ENCODE measurements around the gene NR1H2. TPM values are rescaled to one million over a fixed set of nuclear protein-coding genes. Genes with fewer than 3 reads are reported as not detected.

NR1H2 gene
- total RNA-seq, 2 experiments from 2014 or later, result 73.9 to 75.6 TPM

- CTCF ChIA-PET, result interaction anchor here (2.9 kb wide), 1 partner anchor 63 kb away, joined by 9 read pairs; no protein-coding TSS in a partner anchor
- Mint-ChIP-seq H3K27ac (no peak overlapping the region), H3K4me1 (ENCODE audit: low read depth) (peaks cover 5% of the 10 kb centered on the region), H3K4me3 (no peak overlapping the region), H3K27me3 (peaks cover 27% of the 10 kb centered on the region), H3K36me3 (peaks cover 2% of the 10 kb centered on the region), H3K9me3 (no peaks in the 10 kb centered on the region)
- POLR2A ChIA-PET, result no interaction called here
- intact Hi-C loops (cut with micrococcal nuclease), result no loop called here
- DNase-seq, result no peak
These were observed 44.6 kb downstream of the NR1H2 start for GRCh38 chr19:50420808-50421207.

- CTCF ChIA-PET, result no interaction called here
- POLR2A ChIA-PET, result no interaction called here
These were observed 46.4 kb downstream of the NR1H2 start for GRCh38 chr19:50422397-50423278.

GRCh38 chr19:50423279-50424113 lies 47.2 kb downstream of the NR1H2 start:
- ChIA-PET POLR2A (no interaction called here), CTCF (interaction anchor here (1.0 kb wide), 1 partner anchor 37 kb away, joined by 3 read pairs; no protein-coding TSS in a partner anchor)
- Mint-ChIP-seq H3K27ac (no peak overlapping the region), H3K27me3 (peaks cover 26% of the 10 kb centered on the region), H3K9me3 (no peaks in the 10 kb centered on the region), H3K4me1 (ENCODE audit: low read depth) (peaks cover 7% of the 10 kb centered on the region), H3K36me3 (peaks cover 2% of the 10 kb centered on the region), H3K4me3 (no peak overlapping the region)
- DNase-seq, result no peak
- intact Hi-C loops (cut with micrococcal nuclease), result no loop called here

More at GRCh38 chr19:50422397-50423278, 46.4 kb downstream of the NR1H2 start:
- Mint-ChIP-seq H3K27ac (no peak overlapping the region), H3K9me3 (no peaks in the 10 kb centered on the region), H3K4me3 (no peak overlapping the region), H3K27me3 (peaks cover 28% of the 10 kb centered on the region), H3K4me1 (ENCODE audit: low read depth) (peaks cover 7% of the 10 kb centered on the region), H3K36me3 (peaks cover 2% of the 10 kb centered on the region)
- DNase-seq, result no peak
- intact Hi-C loops (cut with micrococcal nuclease), result no loop called here

GRCh38 chr19:50425581-50425980 lies 49.3 kb downstream of the NR1H2 start:
- Mint-ChIP-seq H3K9me3 (no peaks in the 10 kb centered on the region), H3K4me1 (ENCODE audit: low read depth) (peaks cover 5% of the 10 kb centered on the region), H3K4me3 (no peak overlapping the region), H3K27ac (no peak overlapping the region), H3K27me3 (peaks cover 22% of the 10 kb centered on the region), H3K36me3 (peaks cover 2% of the 10 kb centered on the region)
- ChIA-PET CTCF (no interaction called here), POLR2A (no interaction called here)
- no peak for DNase-seq
- intact Hi-C loops (cut with micrococcal nuclease), result no loop called here

- DNase-seq, result no peak
- Mint-ChIP-seq H3K36me3 (no peaks in the 10 kb centered on the region), H3K27ac (no peak overlapping the region), H3K27me3 (peaks cover 18% of the 10 kb centered on the region), H3K4me1 (ENCODE audit: low read depth) (peaks cover 16% of the 10 kb centered on the region), H3K4me3 (no peak overlapping the region), H3K9me3 (no peaks in the 10 kb centered on the region)
- ChIA-PET CTCF (interaction anchor here (0.7 kb wide), 1 partner anchor 69 kb away, joined by 3 read pairs; no protein-coding TSS in a partner anchor), POLR2A (no interaction called here)
- intact Hi-C loops (cut with micrococcal nuclease), result no loop called here
These were observed 51.2 kb downstream of the NR1H2 start for GRCh38 chr19:50427318-50427925.

- H3K27ac Mint-ChIP-seq, result no peak overlapping the region
- CTCF ChIA-PET, result no interaction called here
- peak overlapping the region; percentile 41 for H3K4me3 Mint-ChIP-seq
- intact Hi-C loops (cut with micrococcal nuclease), result no loop called here
- H3K4me1 Mint-ChIP-seq (ENCODE audit: low read depth), result peaks cover 16% of the 10 kb centered on the region
- DNase-seq, result peak; percentile 47
- no peaks in the 10 kb centered on the region for H3K36me3 Mint-ChIP-seq
- H3K27me3 Mint-ChIP-seq, result peaks cover 21% of the 10 kb centered on the region
- POLR2A ChIA-PET, result no interaction called here
- no peaks in the 10 kb centered on the region for H3K9me3 Mint-ChIP-seq
These were observed 51.8 kb downstream of the NR1H2 start for GRCh38 chr19:50427997-50428425.

GRCh38 chr19:50428772-50429463 lies 52.7 kb downstream of the NR1H2 start:
- ChIA-PET CTCF (interaction anchor here (1.2 kb wide), 1 partner anchor 31 kb away, joined by 3 read pairs; no protein-coding TSS in a partner anchor), POLR2A (no interaction called here)
- Mint-ChIP-seq H3K4me1 (ENCODE audit: low read depth) (peaks cover 16% of the 10 kb centered on the region), H3K27me3 (peaks cover 23% of the 10 kb centered on the region), H3K4me3 (no peak overlapping the region), H3K27ac (no peak overlapping the region), H3K36me3 (no peaks in the 10 kb centered on the region), H3K9me3 (no peaks in the 10 kb centered on the region)
- intact Hi-C loops (cut with micrococcal nuclease), result no loop called here
- DNase-seq, result no peak

GRCh38 chr19:50430888-50431342 lies 54.7 kb downstream of the NR1H2 start:
- Mint-ChIP-seq H3K4me1 (ENCODE audit: low read depth) (peaks cover 16% of the 10 kb centered on the region), H3K4me3 (peak overlapping the region; percentile 74), H3K27ac (no peak overlapping the region), H3K36me3 (no peaks in the 10 kb centered on the region), H3K9me3 (no peaks in the 10 kb centered on the region), H3K27me3 (peaks cover 24% of the 10 kb centered on the region)
- CTCF ChIA-PET, result interaction anchor here (1.8 to 2.1 kb wide), 2 partner anchors 30 to 74 kb away, joined by 7 to 8 read pairs; no protein-coding TSS in a partner anchor
- POLR2A ChIA-PET, result interaction anchor here (0.6 kb wide), 1 partner anchor 36 kb away, joined by 5 read pairs; no protein-coding TSS in a partner anchor
- intact Hi-C loops (cut with micrococcal nuclease), result no loop called here
- no peak for DNase-seq

GRCh38 chr19:50431343-50432220 lies 55.3 kb downstream of the NR1H2 start:
- Mint-ChIP-seq H3K4me1 (ENCODE audit: low read depth) (peaks cover 16% of the 10 kb centered on the region), H3K4me3 (peak overlapping the region; percentile 74), H3K27me3 (peaks cover 24% of the 10 kb centered on the region), H3K9me3 (no peaks in the 10 kb centered on the region), H3K36me3 (no peaks in the 10 kb centered on the region), H3K27ac (peak overlapping the region; percentile 87)
- ChIA-PET CTCF (interaction anchor here (1.8 to 2.1 kb wide), 2 partner anchors 29 to 74 kb away, joined by 7 to 8 read pairs; no protein-coding TSS in a partner anchor), POLR2A (no interaction called here)
- peak; percentile 93 for DNase-seq
- intact Hi-C loops (cut with micrococcal nuclease), result no loop called here

- Mint-ChIP-seq H3K4me1 (ENCODE audit: low read depth) (peaks cover 16% of the 10 kb centered on the region), H3K36me3 (no peaks in the 10 kb centered on the region), H3K9me3 (no peaks in the 10 kb centered on the region), H3K4me3 (peak within 1 kb of the TSS; percentile 74), H3K27ac (peak within 1 kb of the TSS; percentile 87), H3K27me3 (peaks cover 24% of the 10 kb centered on the region)
- ChIA-PET POLR2A (no interaction called here), CTCF (interaction anchor here (2.1 kb wide), 1 partner anchor 28 kb away, joined by 8 read pairs; no protein-coding TSS in a partner anchor)
- intact Hi-C loops (cut with micrococcal nuclease), result no loop called here
- DNase-seq, result peak; percentile 21
These were observed 56.2 kb downstream of the NR1H2 start, which contains the start of gene MYBPC2 for GRCh38 chr19:50432221-50433028. TSS of gene MYBPC2 (plus strand) at chr19:50432892. CDS start at chr19:50432954, 62 bp downstream.
